ENCODE measurements around the gene PRR36.
"Not testable (repeated sequence)": the region's sequence is repeated elsewhere in the genome, so short reads cannot be mapped to it uniquely, and the experiment has no call there.

The PRR36 gene

GRCh38 chr19:7897292-7897691 lies 23.1 kb upstream of the PRR36 start:
- no peak for DNase-seq

- no peak for DNase-seq
Measured at GRCh38 chr19:7895565-7895964, 21.4 kb upstream of the PRR36 start.

GRCh38 chr19:7894612-7895309 lies 20.6 kb upstream of the PRR36 start:
- no peak for DNase-seq

GRCh38 chr19:7893362-7894101 lies 19.3 kb upstream of the PRR36 start:
- not testable (repeated sequence) for DNase-seq

GRCh38 chr19:7888826-7889217 lies 14.6 kb upstream of the PRR36 start:
- DNase-seq, result no peak

- no peak for DNase-seq
Measured at GRCh38 chr19:7888145-7888825, 14.1 kb upstream of the PRR36 start, which contains the start of gene LRRC8E. LRRC8E (plus strand) TSS chr19:7888510; CDS start chr19:7895604, 7,094 bp downstream.

- no peak for DNase-seq
Measured at GRCh38 chr19:7887408-7888144, 13.4 kb upstream of the PRR36 start.

- DNase-seq, result no peak
Measured at GRCh38 chr19:7885818-7886217, 11.6 kb upstream of the PRR36 start.

GRCh38 chr19:7883796-7884570 lies 9.8 kb upstream of the PRR36 start:
- no peak for DNase-seq

- DNase-seq, result no peak
Measured at GRCh38 chr19:7883105-7883504, 8.9 kb upstream of the PRR36 start.

GRCh38 chr19:7881910-7882309 lies 7.7 kb upstream of the PRR36 start:
- DNase-seq, result no peak

- no peak for DNase-seq
Measured at GRCh38 chr19:7879836-7880235, 5.6 kb upstream of the PRR36 start.

GRCh38 chr19:7879111-7879807 lies 5.1 kb upstream of the PRR36 start:
- no peak for DNase-seq

- DNase-seq, result no peak
Measured at GRCh38 chr19:7877249-7877836, 3.2 kb upstream of the PRR36 start.

- no peak for DNase-seq
Measured at GRCh38 chr19:7874897-7875273, 695 bp upstream of the PRR36 start.

- DNase-seq, result no peak
Measured at GRCh38 chr19:7873304-7874075, 700 bp downstream of the PRR36 start.

- no peak for DNase-seq
Measured at GRCh38 chr19:7872306-7873204, 1.6 kb downstream of the PRR36 start.

- DNase-seq, result peak; percentile 50
Measured at GRCh38 chr19:7871437-7872305, 2.5 kb downstream of the PRR36 start.
